NCI-H774 (cell line): ENCODE measurements around the gene INTS13.
"Not testable (repeated sequence)": the region's sequence is repeated elsewhere in the genome, so short reads cannot be mapped to it uniquely, and the experiment has no call there.

Source experiments
- DNase-seq: peaks from one replicate; lab custom pipeline; 2025; lab: John Stamatoyannopoulos, UW

The INTS13 gene

DNA sequence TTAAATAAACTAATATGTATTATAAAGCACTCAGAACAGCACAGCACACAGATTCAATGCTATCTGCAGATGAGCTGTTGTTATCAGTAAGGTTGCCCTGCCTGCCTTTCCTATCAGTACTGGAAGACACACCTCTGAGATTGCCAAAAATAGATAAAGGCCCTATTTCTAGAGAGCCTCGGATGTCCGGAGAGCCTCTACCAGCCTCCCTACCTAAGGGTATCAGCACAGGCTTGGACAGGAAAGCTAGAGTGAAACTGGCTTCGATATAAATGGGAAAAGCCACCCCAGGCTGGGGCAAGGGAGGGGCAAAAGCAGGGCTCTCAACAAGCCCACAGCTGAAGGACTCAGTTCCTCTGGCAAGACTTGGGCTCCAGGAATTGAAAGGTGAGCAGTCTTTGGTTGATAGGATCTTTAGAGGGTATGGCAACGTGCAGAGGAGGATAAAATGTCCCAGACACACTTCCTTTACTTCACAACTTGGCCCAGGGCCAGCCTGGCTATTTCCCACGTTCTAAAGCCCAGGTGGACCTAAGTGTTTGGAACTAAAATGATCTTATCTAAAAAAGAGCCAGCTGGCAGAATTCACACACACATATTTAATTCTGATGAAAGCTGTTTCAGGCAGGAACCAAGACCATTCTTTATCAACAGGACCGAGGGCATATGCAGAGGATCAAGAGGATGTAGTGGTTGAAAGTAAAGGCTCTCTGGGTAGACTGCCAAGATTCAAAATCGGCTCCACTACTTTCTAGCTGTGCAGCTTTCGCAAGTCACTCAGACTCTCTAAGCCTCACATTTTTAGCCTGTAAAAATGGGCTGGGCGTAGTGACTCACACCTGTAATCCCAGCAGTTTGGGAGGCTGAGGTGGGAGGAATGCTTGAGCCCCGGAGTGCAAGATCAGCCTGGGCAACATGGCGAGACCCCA, 67.0 kb downstream of the INTS13 start:
- no peak for DNase-seq

DNA sequence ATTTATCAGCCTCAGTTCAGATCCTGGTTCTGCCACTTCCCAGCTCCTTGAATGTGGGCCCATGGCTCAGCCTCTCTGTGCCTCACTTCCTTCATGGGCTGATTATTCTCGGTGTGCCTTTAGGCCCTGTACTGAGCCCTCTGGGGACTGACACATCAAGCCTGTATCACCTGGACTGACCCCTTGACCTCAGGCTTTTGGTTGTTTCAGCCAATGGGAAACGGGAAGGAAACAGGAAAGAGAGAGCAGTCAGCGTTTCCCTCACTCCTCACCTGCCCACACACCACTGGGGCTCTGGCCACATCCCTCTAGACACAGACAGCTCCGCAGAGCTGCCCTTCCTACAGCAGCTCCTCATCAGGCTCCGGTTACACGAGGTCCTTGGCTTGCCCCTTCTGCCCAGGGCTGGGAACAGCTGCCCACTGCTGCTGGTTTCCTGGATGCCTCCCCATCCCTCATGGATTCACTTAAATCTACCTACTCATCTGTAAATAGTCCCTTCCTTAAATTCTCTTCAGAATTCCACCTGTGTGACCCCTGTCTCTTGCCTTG, 67.8 kb downstream of the INTS13 start:
- DNase-seq, result no peak

DNA sequence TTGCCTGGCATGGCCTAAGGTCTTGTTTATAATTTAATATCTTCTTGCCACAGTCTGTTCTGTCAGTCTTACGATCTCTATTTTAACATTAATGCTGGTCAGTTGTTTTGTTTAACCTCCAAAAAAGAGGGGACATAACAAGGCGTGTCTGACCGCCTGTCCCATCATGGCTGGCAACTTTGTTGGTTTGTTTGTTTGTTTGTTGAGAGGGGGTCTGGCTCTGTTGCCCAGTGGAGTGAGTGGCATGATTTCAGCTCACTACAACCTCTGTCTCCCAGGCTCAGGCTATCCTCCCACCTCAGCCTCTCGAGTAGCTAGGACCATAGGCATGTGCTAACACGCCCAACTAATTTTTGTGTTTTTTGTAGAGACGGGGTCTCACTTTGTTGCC, 68.7 kb downstream of the INTS13 start:
- DNase-seq, result no peak

DNA sequence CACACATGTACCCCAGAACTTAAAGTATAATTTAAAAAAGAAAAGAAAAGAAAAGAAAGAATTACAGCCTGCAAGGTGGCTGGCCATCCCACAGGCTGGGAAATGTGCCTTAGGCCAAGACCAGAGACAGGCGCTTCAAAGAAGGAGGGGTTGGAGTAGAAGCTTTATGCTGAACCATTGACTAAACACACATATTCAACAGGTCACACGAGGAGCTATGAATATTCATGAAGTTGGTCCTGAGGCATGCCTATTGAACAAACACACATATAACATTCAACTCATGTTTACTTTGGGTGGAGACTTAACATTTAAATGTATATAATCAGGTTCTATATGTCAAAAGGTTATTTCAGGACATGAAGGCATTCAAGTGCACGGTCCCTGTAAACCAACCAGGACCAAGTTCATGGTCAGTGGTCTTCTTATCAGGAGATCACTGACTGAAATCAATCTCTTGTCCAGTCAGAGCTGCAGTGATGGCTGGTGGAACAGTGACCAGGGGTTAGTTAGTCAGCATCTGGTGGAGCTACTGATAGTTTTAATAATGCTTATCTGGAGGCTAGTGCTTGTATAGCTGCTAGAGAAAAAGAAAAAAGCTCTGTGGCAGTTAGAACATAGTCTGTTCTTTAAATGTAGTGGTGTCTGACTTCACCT, 69.2 kb downstream of the INTS13 start:
- no peak for DNase-seq

DNA sequence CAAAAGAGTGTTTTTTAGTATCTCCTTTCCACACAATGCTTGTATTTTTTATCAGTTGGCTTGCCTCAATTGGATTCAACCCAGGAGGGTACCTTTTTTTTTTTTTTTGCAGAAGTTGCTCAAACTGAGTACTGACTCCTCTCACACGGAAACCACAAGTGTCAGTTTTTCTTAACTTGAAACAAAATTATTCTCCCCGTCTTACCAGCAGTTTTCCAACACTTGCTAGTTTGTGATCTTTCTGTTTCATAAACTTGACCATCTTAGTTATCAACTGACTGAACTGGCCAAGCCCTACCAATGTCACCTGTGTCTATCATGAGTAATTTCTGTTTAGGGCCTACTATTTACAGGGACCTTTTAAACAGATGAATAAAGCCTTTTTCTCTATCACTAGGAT, 70.7 kb downstream of the INTS13 start:
- no peak for DNase-seq

DNA sequence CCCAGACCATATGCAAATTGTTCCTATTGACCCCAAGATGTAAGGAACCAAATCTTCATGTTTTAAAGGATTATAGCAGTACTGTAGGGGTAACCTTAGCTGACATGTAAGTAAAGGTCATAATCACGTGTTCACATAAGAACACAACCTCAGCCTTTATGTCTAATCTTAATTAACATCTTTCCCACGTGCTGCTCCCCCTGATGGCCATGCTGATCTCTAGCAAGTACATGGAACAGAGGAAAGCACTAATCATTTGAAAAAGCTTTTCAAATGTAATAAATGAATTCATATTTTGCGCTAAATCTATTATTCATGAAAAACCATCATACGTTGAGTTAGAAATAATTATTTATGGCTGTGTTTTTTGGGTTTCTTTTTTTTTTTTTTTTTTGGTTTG, 74.3 kb downstream of the INTS13 start:
- DNase-seq, result no peak

DNA sequence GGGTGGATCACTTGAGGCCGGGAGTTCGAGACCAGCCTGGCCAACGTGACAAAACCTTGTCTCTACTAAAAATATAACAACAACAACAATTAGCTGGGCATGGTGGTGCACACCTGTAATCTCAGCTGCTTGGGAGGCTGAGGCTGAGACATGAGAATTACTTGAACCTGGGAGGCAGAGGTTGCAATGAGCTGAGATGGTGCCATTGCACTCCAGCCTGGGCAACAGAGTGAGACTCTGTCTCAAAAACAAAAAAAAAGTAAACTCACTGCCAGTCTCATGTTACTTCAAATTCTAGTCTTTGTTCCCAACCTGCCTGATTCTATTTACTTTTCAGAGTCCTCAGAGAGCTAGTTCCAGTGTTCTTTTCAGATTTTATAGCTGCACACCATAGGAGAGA, 75.0 kb downstream of the INTS13 start:
- not testable (repeated sequence) for DNase-seq

DNA sequence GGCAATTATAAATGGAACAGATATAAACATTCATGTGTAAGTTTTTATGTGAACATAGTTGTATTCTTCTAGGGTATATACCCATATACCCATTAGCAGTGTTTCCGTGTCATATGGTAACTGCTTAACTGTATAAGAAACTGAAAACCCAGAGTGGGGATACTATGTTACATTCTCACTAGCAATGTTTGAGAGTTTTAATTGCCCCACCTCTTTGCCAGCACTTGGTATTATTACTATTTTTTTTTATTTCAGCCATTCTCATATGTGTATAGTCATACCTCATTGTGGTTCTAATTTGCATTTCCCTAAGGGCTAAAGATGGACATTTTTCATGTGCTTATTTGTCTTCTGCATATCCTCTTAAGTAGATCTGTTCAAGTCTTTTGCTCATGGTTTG, 76.1 kb downstream of the INTS13 start:
- no peak for DNase-seq

DNA sequence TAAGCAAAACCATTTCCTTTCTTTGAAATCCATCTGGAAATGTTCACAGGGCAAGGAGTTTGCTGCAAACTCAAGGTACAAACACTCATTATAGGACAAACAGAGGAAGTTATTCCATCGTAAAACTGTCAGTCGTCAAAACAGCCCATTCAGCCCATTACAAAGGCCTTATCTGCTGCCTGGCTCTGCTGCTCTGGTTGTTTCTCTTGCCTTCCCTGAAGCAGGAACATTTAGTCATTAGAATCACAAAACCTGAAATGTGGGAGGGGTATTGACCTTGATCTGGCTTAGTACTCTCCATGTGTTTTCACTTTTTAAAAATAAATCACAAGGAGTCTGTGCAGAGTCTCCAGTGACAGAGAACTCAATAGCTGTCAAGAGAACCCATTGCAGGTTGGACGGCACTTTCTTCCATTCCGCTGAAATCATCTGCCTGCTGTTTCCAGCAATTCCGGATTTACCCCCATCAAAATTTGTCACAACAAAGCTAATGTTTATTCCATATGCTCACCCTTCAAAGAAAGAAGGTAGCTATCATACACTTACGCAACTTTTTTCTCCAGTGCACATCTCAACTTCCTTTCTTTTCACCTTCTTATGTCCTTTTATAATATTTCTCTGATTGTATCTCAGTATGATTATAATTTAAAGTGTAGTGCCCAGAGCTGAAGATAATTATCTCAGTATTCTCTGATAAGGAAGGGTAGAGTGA, 80.2 kb downstream of the INTS13 start:
- DNase-seq, result no peak

DNA sequence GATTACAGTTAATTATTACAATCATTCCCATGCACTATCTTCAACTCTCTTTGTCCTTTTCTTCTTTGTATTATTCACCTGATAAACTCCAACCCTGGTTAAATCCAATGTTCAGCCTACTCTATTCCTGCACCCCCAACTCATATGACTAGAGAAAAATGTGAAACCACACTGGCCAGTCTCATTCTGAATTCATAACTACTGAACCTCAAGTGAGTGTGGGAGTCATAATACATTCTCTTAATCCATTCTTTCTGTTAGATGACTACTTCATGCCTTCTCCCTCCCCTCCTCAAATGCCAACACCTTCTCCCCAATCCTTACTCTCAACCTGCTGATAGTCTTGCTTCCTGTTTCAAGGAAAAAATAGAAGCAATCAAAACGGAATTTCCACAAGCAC, 82.4 kb downstream of the INTS13 start:
- DNase-seq, result no peak
